IMR-90 (cell line): ENCODE results near the gene ST7.

Experiments used
- POLR2A ChIP-seq: IDR thresholded peaks from 2 replicates; pipeline ENCODE4 v1.6.1; 2012; ENCODE audit warnings: mild to moderate bottlenecking, low read depth, low read length
- TF ChIP-seq, protein P1 (sequence below): conservative IDR thresholded peaks from 2 replicates; pipeline ENCODE4 v1.5.1; 2012; ENCODE audit warnings: mild to moderate bottlenecking, low read depth, low read length, improper control_type of control experiment

- TF ChIP-seq POLR2A, result no peak
- TF ChIP-seq, protein P1, sequence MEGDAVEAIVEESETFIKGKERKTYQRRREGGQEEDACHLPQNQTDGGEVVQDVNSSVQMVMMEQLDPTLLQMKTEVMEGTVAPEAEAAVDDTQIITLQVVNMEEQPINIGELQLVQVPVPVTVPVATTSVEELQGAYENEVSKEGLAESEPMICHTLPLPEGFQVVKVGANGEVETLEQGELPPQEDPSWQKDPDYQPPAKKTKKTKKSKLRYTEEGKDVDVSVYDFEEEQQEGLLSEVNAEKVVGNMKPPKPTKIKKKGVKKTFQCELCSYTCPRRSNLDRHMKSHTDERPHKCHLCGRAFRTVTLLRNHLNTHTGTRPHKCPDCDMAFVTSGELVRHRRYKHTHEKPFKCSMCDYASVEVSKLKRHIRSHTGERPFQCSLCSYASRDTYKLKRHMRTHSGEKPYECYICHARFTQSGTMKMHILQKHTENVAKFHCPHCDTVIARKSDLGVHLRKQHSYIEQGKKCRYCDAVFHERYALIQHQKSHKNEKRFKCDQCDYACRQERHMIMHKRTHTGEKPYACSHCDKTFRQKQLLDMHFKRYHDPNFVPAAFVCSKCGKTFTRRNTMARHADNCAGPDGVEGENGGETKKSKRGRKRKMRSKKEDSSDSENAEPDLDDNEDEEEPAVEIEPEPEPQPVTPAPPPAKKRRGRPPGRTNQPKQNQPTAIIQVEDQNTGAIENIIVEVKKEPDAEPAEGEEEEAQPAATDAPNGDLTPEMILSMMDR, result no peak
These were observed 294.5 kb downstream of the ST7 start for GRCh38 chr7:117247809-117248208.
